Stromal cell of bone marrow (primary cell): ENCODE results near the gene YIF1A.
"Not testable (repeated sequence)": the region's sequence is repeated elsewhere in the genome, so short reads cannot be mapped to it uniquely, and the experiment has no call there.

Source experiments
- DNase-seq: peaks from one replicate; pipeline ENCODE4 v3.0.0-alpha.2; 2012; ENCODE audit warnings: low read depth

The YIF1A gene

GRCh38 chr11:66286699-66287098, 2.2 kb downstream of the YIF1A start:
- no peak for DNase-seq

- DNase-seq = no peak
Measured at GRCh38 chr11:66285250-66285947, 3.5 kb downstream of the YIF1A start.

- DNase-seq = no peak
Measured at GRCh38 chr11:66284526-66285078, 4.3 kb downstream of the YIF1A start.

GRCh38 chr11:66283461-66284105, 5.4 kb downstream of the YIF1A start:
- no peak for DNase-seq

- DNase-seq = peak; percentile 87
Measured at GRCh38 chr11:66282468-66283455, 6.2 kb downstream of the YIF1A start.

GRCh38 chr11:66281776-66282467, 7.0 kb downstream of the YIF1A start:
- no peak for DNase-seq

GRCh38 chr11:66281001-66281400, 7.9 kb downstream of the YIF1A start:
- DNase-seq = no peak

GRCh38 chr11:66280428-66280827, 8.5 kb downstream of the YIF1A start:
- no peak for DNase-seq

GRCh38 chr11:66279092-66279734, 9.7 kb downstream of the YIF1A start:
- DNase-seq = no peak

GRCh38 chr11:66278363-66279091, 10.4 kb downstream of the YIF1A start:
- no peak for DNase-seq

- no peak for DNase-seq
Measured at GRCh38 chr11:66277471-66278362, 11.2 kb downstream of the YIF1A start, which contains the start of gene CNIH2. TSS of gene CNIH2 (plus strand) at chr11:66278175. CDS start at chr11:66278457, 282 bp downstream.

GRCh38 chr11:66277064-66277463, 11.9 kb downstream of the YIF1A start:
- DNase-seq = not testable (repeated sequence)

GRCh38 chr11:66276619-66277018, 12.3 kb downstream of the YIF1A start:
- DNase-seq = not testable (repeated sequence)

- DNase-seq = no peak
Measured at GRCh38 chr11:66275984-66276612, 12.8 kb downstream of the YIF1A start.

GRCh38 chr11:66275396-66275795, 13.5 kb downstream of the YIF1A start:
- no peak for DNase-seq

- DNase-seq = no peak
Measured at GRCh38 chr11:66274219-66274618, 14.7 kb downstream of the YIF1A start.

- no peak for DNase-seq
Measured at GRCh38 chr11:66272596-66272995, 16.3 kb downstream of the YIF1A start.

GRCh38 chr11:66271816-66272215, 17.1 kb downstream of the YIF1A start:
- no peak for DNase-seq
